WI38 (cell line): ENCODE data around the gene RSAD1.

ENCODE experiments used
- H3K4me3 ChIP-seq: 2 replicates; pipeline ENCODE4 v1.5.1; 2011; ENCODE audit warnings: low read depth, mild to moderate bottlenecking, control low read depth, low read length
- TF ChIP-seq, protein P1 (sequence below): IDR thresholded peaks from 2 replicates; pipeline ENCODE4 v1.5.1; 2012; ENCODE audit warnings: low read depth, mild to moderate bottlenecking, control low read depth, low read length

The RSAD1 gene

DNA sequence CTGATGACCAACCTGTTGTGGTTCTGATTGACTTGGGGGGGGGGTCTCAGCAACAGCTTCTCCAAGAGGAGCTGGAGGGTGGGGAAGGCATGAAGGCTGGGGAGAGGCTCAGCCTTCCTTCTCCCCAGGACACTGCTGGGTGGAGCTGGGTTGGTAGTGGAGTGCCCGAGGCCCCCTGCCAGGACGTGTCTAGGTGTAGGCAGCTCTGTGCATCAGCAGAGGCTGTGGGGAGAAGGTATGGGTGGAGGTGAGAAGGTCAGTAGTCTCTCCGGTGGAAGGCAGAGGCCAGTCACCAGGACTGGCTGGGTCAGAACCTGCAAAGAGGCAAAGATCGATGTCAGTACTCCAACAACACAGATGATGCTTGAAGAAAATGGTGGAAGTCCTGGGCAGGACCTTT, 13.9 kb upstream of the RSAD1 start:
- TF ChIP-seq, protein P1, sequence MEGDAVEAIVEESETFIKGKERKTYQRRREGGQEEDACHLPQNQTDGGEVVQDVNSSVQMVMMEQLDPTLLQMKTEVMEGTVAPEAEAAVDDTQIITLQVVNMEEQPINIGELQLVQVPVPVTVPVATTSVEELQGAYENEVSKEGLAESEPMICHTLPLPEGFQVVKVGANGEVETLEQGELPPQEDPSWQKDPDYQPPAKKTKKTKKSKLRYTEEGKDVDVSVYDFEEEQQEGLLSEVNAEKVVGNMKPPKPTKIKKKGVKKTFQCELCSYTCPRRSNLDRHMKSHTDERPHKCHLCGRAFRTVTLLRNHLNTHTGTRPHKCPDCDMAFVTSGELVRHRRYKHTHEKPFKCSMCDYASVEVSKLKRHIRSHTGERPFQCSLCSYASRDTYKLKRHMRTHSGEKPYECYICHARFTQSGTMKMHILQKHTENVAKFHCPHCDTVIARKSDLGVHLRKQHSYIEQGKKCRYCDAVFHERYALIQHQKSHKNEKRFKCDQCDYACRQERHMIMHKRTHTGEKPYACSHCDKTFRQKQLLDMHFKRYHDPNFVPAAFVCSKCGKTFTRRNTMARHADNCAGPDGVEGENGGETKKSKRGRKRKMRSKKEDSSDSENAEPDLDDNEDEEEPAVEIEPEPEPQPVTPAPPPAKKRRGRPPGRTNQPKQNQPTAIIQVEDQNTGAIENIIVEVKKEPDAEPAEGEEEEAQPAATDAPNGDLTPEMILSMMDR = no peak
- no peak overlapping the region for H3K4me3 ChIP-seq

DNA sequence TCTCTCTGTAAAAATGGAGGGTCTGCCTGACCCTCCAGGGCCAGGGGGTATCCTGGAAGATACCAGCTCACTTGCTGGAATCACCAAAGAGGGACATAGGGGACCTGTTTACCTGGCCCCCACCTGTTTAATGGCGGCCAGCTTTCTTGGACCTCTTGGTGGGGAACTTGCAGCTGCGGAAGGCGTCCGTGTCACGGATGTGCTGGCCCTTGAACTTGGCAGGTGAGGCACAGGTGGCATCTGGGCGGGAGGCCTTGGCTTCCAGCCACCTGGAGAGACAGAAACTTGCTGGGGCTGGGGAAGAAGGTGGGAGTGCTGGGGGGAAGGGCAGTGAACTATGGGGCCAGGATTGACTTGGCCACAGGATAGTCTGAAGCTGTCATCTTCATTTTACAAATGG, 13.5 kb upstream of the RSAD1 start:
- no peak overlapping the region for H3K4me3 ChIP-seq
- TF ChIP-seq, protein P1 = no peak

- TF ChIP-seq, protein P1 = no peak
- no peak overlapping the region for H3K4me3 ChIP-seq
Measured at GRCh38 chr17:50465635-50466034, 13.0 kb upstream of the RSAD1 start.

DNA sequence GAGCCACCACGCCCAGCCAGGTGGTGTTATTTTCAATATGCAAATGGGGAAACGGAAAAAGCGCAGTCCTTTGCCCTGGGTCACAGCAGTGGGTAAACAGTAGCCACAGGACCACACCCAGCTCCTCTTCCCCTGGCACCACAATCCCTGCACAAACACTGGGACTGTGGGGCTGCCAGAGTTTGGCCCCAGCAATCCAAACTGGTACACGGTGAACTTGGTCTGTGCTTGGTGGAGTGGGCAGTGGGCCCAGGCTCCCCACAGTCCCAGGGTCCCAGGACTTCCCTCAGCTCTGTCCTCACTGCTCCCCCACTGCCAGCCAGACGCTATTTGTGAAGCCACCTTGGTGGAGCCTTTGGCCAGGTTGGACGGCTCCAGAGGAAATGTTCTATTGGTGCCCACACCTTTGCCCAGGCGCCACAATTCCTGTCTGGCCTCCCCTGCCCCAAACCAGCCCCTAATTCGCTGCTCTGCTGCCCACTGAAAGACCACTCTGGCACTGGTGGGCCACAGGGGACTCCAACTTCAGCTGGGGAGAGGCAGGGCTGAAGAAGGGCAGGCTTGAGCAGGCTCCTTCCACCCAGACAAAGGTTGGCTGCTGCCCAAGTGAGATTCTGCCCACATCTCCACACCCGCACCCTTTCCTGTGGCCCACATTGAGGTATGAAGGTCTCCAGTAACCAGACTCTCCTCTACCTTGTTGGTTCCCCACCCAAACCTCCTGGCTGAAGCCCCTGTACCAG, 12.1 kb upstream of the RSAD1 start:
- H3K4me3 ChIP-seq = no peak overlapping the region
- TF ChIP-seq, protein P1 = no peak

- TF ChIP-seq, protein P1 = no peak
- no peak overlapping the region for H3K4me3 ChIP-seq
Measured at GRCh38 chr17:50467114-50467854, 11.4 kb upstream of the RSAD1 start.

DNA sequence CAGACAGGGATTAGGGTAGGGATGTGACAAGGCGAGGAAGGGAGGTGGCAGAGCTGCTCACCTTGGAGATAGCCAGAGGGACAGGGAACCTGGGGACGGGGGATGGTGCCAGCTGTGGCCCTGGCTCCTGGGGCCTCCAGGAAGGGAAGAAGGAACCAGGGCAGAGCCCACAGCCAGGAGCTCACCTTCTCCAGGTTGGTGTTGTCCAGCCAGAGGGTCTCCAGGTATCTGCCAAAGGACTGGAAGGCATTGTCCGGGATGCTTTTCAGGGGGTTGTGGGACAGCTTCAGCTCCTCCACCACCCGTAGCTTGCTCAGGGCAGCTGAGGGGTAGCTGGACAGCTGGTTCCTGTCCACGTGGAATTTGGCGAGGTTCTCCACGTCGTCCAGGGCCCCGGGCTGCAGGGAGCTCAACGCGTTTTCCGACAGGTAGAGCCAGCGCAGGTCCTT, 10.8 kb upstream of the RSAD1 start:
- TF ChIP-seq, protein P1 = no peak

More for the DNA sequence above, 10.8 kb upstream of the RSAD1 start:
- no peak overlapping the region for H3K4me3 ChIP-seq
